ENCODE results near the gene MLPH. TPM values are rescaled to one million over a fixed set of nuclear protein-coding genes. Genes with fewer than 3 reads are reported as not detected.

The MLPH gene
- total RNA-seq, 1 donor from 2014 or later: 27.3 TPM

DNA sequence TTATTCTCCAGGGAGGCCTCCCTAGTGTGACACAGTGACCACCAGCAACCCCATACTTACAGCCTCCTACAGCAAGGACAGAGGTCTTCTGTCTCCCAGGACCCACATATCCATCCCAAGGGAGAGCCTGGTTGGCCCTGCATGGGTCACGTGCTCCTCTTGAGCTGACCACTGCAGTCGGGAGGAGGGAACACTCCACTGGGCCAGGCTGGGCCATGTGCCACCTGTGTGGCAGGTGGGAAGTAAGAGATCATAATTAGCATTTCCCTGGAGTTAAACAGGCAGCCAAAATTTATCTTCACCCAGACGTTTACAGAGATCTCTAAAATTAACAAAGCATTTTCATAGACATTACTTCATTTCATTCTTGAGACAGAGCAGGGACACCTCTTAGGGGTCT, 33.4 kb upstream of the MLPH start:
- no peak overlapping the region for H3K4me3 ChIP-seq (ENCODE audit: low read depth, low read length)
- H3K27me3 ChIP-seq (ENCODE audit: control insufficient read depth, insufficient read depth, low read length): no peaks in the 10 kb centered on the region
- DNase-seq (ENCODE audit: low read depth): no peak
- no peaks in the 10 kb centered on the region for H3K36me3 ChIP-seq (ENCODE audit: control insufficient read depth, insufficient read depth, low read length)
- TF ChIP-seq, protein P1, sequence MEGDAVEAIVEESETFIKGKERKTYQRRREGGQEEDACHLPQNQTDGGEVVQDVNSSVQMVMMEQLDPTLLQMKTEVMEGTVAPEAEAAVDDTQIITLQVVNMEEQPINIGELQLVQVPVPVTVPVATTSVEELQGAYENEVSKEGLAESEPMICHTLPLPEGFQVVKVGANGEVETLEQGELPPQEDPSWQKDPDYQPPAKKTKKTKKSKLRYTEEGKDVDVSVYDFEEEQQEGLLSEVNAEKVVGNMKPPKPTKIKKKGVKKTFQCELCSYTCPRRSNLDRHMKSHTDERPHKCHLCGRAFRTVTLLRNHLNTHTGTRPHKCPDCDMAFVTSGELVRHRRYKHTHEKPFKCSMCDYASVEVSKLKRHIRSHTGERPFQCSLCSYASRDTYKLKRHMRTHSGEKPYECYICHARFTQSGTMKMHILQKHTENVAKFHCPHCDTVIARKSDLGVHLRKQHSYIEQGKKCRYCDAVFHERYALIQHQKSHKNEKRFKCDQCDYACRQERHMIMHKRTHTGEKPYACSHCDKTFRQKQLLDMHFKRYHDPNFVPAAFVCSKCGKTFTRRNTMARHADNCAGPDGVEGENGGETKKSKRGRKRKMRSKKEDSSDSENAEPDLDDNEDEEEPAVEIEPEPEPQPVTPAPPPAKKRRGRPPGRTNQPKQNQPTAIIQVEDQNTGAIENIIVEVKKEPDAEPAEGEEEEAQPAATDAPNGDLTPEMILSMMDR (IDR thresholded peaks at IDR 0.05; ENCODE audit: insufficient read depth, low read length, poor library complexity, severe bottlenecking): no peak

DNA sequence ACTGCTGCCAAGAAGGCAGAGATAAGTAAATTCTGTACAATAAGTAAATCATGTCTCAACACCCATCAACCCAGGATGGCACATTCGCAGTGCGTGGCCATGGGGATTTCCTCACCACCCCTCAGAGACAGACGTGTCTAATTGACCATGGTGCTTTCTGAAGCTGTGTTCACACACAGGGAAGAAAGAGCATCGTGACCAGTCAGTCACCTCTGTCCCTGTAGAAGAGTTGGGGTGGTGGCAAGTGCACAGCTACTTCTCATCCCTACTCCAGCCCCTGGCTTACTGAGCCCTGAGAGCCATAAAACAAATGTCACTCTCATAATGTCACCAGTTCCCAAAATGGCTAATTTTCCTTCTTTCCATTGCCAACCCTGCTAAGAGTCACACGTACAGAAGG, 31.3 kb upstream of the MLPH start:
- H3K4me3 ChIP-seq (ENCODE audit: low read depth, low read length): no peak overlapping the region
- no peaks in the 10 kb centered on the region for H3K36me3 ChIP-seq (ENCODE audit: control insufficient read depth, insufficient read depth, low read length)
- TF ChIP-seq, protein P1 (IDR thresholded peaks at IDR 0.05; ENCODE audit: insufficient read depth, low read length, poor library complexity, severe bottlenecking): no peak
- no peak for DNase-seq (ENCODE audit: low read depth)
- no peaks in the 10 kb centered on the region for H3K27me3 ChIP-seq (ENCODE audit: control insufficient read depth, insufficient read depth, low read length)

DNA sequence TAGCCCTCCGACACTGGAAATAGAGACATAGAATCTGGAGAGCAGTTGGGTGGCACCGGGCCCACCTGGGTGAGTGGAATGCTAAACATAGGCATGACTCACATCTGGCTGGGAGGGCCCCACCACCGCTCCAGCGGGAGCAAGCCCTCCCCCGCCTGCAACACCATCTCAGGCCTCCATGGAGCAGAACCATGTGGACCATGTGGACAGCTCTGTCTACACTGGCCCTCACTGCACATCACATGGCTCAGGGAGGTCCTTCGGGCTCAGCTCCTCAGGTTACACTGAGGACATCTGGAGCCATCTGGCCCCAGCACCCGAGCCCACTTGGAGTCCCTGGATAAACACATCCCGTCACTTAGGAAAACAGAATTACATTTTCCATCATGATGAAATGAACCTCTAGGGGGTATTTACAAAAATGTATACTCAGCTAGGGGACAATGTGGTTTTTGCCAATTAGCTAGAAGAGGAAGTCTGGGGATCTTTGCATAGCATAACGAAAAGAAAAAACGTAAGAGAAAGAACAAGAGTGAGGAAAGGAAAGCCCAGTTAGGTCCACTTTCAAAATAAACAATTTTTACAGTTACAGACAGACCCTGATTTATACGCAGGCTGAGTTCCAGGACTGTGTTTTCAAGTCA, 30.7 kb upstream of the MLPH start:
- DNase-seq (ENCODE audit: low read depth): no peak
- TF ChIP-seq, protein P1 (IDR thresholded peaks at IDR 0.05; ENCODE audit: insufficient read depth, low read length, poor library complexity, severe bottlenecking): no peak
- H3K4me3 ChIP-seq (ENCODE audit: low read depth, low read length): no peak overlapping the region
- H3K27me3 ChIP-seq (ENCODE audit: control insufficient read depth, insufficient read depth, low read length): no peaks in the 10 kb centered on the region
- no peaks in the 10 kb centered on the region for H3K36me3 ChIP-seq (ENCODE audit: control insufficient read depth, insufficient read depth, low read length)

DNA sequence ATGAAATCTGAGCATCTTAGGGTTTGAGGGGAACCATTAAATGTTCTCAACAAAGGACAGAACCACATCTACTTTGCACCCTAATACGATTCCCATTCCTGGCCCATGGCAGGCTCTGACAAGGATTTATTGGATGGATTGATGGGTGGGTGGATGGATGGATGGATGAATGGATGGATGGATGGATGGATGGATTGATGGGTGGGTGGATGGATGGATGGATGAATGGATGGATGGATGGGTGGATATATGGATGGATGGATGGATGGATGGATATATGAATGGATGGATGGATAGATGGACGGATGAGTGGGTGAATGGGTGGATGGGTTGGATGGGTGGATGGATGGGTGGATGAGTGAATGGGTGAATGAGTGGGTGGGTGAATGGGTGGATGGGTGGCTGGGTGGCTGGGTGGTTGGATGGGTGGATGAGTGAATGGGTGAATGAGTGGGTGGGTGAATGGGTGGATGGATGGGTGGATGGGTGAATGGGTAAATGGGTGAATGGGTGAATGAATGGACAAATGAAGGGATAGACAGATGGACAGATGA, 29.6 kb upstream of the MLPH start:
- Histone ChIP-seq H3K27me3 (ENCODE audit: control insufficient read depth, insufficient read depth, low read length) (no peaks in the 10 kb centered on the region), H3K4me3 (ENCODE audit: low read depth, low read length) (no peak overlapping the region), H3K36me3 (ENCODE audit: control insufficient read depth, insufficient read depth, low read length) (no peaks in the 10 kb centered on the region)
- TF ChIP-seq, protein P1 (IDR thresholded peaks at IDR 0.05; ENCODE audit: insufficient read depth, low read length, poor library complexity, severe bottlenecking): no peak
- DNase-seq (ENCODE audit: low read depth): no peak

DNA sequence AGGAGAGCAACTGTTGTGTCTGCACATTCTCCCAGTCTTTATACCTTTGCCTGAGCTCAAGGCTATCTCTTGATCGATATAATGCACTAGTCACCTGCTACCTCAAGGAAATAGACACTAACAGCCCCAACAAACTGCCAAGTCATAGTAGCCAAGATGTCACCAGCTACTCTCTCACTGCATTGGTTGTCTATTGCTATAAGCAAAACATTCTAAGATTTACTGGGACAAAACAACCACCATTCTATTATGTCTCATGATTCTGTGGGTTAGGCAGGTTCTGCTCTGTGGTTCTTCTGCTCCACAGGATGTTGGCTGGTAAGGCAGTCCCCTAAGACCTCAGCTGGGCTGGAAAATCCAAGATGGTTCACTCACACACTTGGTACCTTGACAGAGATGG, 28.5 kb upstream of the MLPH start:
- no peak for DNase-seq (ENCODE audit: low read depth)
- H3K36me3 ChIP-seq (ENCODE audit: control insufficient read depth, insufficient read depth, low read length): no peaks in the 10 kb centered on the region
- no peaks in the 10 kb centered on the region for H3K27me3 ChIP-seq (ENCODE audit: control insufficient read depth, insufficient read depth, low read length)
- no peak overlapping the region for H3K4me3 ChIP-seq (ENCODE audit: low read depth, low read length)
- TF ChIP-seq, protein P1 (IDR thresholded peaks at IDR 0.05; ENCODE audit: insufficient read depth, low read length, poor library complexity, severe bottlenecking): no peak

DNA sequence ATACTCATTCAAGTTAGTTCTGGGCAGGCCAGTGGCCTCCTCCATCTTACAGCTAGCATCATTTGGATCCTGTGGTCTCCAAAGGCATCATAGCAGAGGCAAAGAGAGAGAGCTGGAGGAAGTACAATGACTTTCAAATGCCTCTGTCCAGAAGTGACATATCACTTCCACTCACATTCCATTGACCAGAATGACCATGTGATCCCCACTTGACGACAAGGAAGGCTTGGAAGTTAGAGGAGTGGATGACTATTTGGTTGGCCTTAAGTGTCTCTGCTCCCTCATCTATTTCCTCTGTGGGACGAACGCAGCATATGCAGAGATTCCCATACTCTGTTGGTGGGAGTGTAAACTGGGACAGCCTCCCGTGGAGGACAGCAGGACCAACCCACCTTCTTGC, 27.8 kb upstream of the MLPH start:
- TF ChIP-seq, protein P1 (IDR thresholded peaks at IDR 0.05; ENCODE audit: insufficient read depth, low read length, poor library complexity, severe bottlenecking): no peak
- Histone ChIP-seq H3K36me3 (ENCODE audit: control insufficient read depth, insufficient read depth, low read length) (no peaks in the 10 kb centered on the region), H3K4me3 (ENCODE audit: low read depth, low read length) (no peak overlapping the region), H3K27me3 (ENCODE audit: control insufficient read depth, insufficient read depth, low read length) (no peaks in the 10 kb centered on the region)
- no peak for DNase-seq (ENCODE audit: low read depth)
